ENCODE measurements around the gene TASOR2. TPM values are rescaled to one million over a fixed set of nuclear protein-coding genes. Genes with fewer than 3 reads are reported as not detected.

The TASOR2 gene
- total and polyA plus RNA-seq, 2 donors (not counting 3 experiments of a cell fraction or from before 2014, with no cell fraction given) = 13.6 to 49.9 TPM

DNA sequence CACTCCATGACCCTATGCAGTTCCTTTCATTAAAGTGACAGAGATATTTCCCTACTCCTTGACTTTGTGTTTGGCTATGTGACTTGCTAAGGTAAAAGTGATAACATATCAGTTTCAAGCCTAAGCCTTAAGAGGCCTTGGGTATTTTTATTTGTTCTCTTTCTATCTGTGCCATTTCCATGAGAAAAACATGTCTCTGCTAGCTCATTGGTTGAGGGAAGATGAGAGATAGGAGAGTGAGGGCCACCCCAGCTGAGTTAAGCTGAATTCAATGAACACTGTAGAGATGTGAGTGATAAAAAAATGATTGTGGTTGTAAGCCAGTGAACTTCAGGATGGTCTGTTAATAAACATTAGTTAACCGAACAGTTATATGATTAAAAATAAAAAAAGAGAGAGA lies 13.4 kb downstream of the TASOR2 start:
- POLR2A ChIA-PET = no interaction called here
- no peak overlapping the region for H3K4me3 ChIP-seq (replicated peaks in 1 of 3; ENCODE audit: insufficient read depth in 1 of 3, low read depth in 1 of 3, low read length in 3 of 3)
- no peak overlapping the region for H3K27ac ChIP-seq (ENCODE audit: insufficient read depth, low read depth, low read length)
- no peak for FAIRE-seq
- dilution Hi-C loops (cut with MboI; ENCODE audit: extremely low pct_ligation_motif_present, low sequenced_read_pairs) = no loop called here
- H3K9me3 ChIP-seq (replicated peaks; ENCODE audit: control insufficient read depth, insufficient read depth, low read length) = no peaks in the 10 kb centered on the region
- H3K4me1 ChIP-seq (ENCODE audit: control insufficient read depth, extremely low read depth, insufficient read depth, low read length) = no peaks in the 10 kb centered on the region
- no peak overlapping the region for H3K9ac ChIP-seq (replicated peaks; ENCODE audit: extremely low read depth, insufficient read depth, low read length)
- intact Hi-C loops (cut with micrococcal nuclease) = no loop called here
- TF ChIP-seq JUN (IDR thresholded peaks at IDR 0.05; ENCODE audit: borderline replicate concordance, insufficient read depth, insufficient read length, low read depth) (no peak), MYC (IDR thresholded peaks at IDR 0.05; ENCODE audit: low read depth, low read length) (no peak), GATA2 (IDR thresholded peaks at IDR 0.05; ENCODE audit: insufficient read depth, insufficient read length, low read depth, low read length) (no peak), POLR2A (IDR thresholded peaks at IDR 0.05; ENCODE audit: low read depth, low read length) (no peak), EZH2 (IDR thresholded peaks at IDR 0.05; ENCODE audit: borderline replicate concordance, low read depth, low read length, severe bottlenecking) (no peak), FOS (IDR thresholded peaks at IDR 0.05; ENCODE audit: borderline replicate concordance, insufficient read depth, low read length) (no peak)
- TF ChIP-seq, protein P1, sequence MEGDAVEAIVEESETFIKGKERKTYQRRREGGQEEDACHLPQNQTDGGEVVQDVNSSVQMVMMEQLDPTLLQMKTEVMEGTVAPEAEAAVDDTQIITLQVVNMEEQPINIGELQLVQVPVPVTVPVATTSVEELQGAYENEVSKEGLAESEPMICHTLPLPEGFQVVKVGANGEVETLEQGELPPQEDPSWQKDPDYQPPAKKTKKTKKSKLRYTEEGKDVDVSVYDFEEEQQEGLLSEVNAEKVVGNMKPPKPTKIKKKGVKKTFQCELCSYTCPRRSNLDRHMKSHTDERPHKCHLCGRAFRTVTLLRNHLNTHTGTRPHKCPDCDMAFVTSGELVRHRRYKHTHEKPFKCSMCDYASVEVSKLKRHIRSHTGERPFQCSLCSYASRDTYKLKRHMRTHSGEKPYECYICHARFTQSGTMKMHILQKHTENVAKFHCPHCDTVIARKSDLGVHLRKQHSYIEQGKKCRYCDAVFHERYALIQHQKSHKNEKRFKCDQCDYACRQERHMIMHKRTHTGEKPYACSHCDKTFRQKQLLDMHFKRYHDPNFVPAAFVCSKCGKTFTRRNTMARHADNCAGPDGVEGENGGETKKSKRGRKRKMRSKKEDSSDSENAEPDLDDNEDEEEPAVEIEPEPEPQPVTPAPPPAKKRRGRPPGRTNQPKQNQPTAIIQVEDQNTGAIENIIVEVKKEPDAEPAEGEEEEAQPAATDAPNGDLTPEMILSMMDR (IDR thresholded peaks at IDR 0.05; ENCODE audit: extremely low read depth in 1 of 2, insufficient read depth in 1 of 2, low read depth in 1 of 2, low read length in 2 of 2) = no peak
- TF ChIP-seq, protein P2, sequence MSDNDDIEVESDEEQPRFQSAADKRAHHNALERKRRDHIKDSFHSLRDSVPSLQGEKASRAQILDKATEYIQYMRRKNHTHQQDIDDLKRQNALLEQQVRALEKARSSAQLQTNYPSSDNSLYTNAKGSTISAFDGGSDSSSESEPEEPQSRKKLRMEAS (IDR thresholded peaks at IDR 0.05; ENCODE audit: insufficient read depth, insufficient read length) = no peak
- H4K20me1 ChIP-seq (replicated peaks; ENCODE audit: control insufficient read depth, extremely low read depth, insufficient read depth, low read length) = peaks cover 6% of the 10 kb centered on the region
- BruUV-seq (replicated peaks) = no TSS peak
- H3K9me1 ChIP-seq (replicated peaks; ENCODE audit: control insufficient read depth, extremely low read depth, insufficient read depth, low read length) = no peaks in the 10 kb centered on the region
- no peaks in the 10 kb centered on the region for H3K36me3 ChIP-seq (ENCODE audit: control insufficient read depth in 2 of 2, extremely low read depth in 1 of 2, insufficient read depth in 2 of 2, low read length in 2 of 2)
- peaks cover 90% of the 10 kb centered on the region for H3K79me2 ChIP-seq (ENCODE audit: control insufficient read depth, insufficient read depth, low read length)
- H2AFZ ChIP-seq (ENCODE audit: low read depth, low read length) = no peak overlapping the region
- DNase-seq (ENCODE audit: low read depth, low spot score) = no peak
- H3K4me2 ChIP-seq (ENCODE audit: insufficient read depth, low read length) = no peak overlapping the region
- CTCF ChIA-PET = no interaction called here
- no peaks in the 10 kb centered on the region for H3K27me3 ChIP-seq (ENCODE audit: control insufficient read depth in 2 of 2, insufficient read depth in 2 of 2, low read length in 2 of 2)
